HTR-8/SVneo (cell line): ENCODE data around the gene TAGLN3.
"Not testable (repeated sequence)": the region's sequence is repeated elsewhere in the genome, so short reads cannot be mapped to it uniquely, and the experiment has no call there.

Experiments
- DNase-seq: peaks from one replicate; pipeline ENCODE4 v3.0.0; 2011; ENCODE audit warnings: low spot score, mixed read lengths; ENCODE audit not compliant: insufficient read length
- FAIRE-seq: peaks from 2 replicates; lab custom pipeline; 2011; peaks lifted over from hg19 to GRCh38; lab: Jason Lieb, UNC

The TAGLN3 gene

GRCh38 chr3:112004669-112005068 is 5.9 kb downstream of the TAGLN3 start:
- DNase-seq = no peak
- no peak for FAIRE-seq

GRCh38 chr3:112005091-112005672 is 6.5 kb downstream of the TAGLN3 start:
- FAIRE-seq (no peak), DNase-seq (no peak)

- no peak for DNase-seq
- no peak for FAIRE-seq
Measured at GRCh38 chr3:112007633-112008032, 8.9 kb downstream of the TAGLN3 start.

GRCh38 chr3:112009670-112010069 is 10.9 kb downstream of the TAGLN3 start:
- FAIRE-seq (no peak), DNase-seq (no peak)

GRCh38 chr3:112010636-112011035 is 11.9 kb downstream of the TAGLN3 start:
- no peak for FAIRE-seq
- no peak for DNase-seq

- no peak for FAIRE-seq
Measured at GRCh38 chr3:112011376-112011940, 12.7 kb downstream of the TAGLN3 start.

GRCh38 chr3:112012205-112012992 is 13.7 kb downstream of the TAGLN3 start:
- FAIRE-seq = no peak
- DNase-seq = no peak

More at GRCh38 chr3:112011376-112011940, 12.7 kb downstream of the TAGLN3 start:
- no peak for DNase-seq

GRCh38 chr3:112013058-112013783 is 14.5 kb downstream of the TAGLN3 start:
- no peak for FAIRE-seq
- peak; percentile 51 for DNase-seq

- FAIRE-seq = no peak
- no peak for DNase-seq
Measured at GRCh38 chr3:112013784-112014143, 15.0 kb downstream of the TAGLN3 start.

GRCh38 chr3:112017091-112017490 is 18.4 kb downstream of the TAGLN3 start:
- DNase-seq (no peak), FAIRE-seq (no peak)

GRCh38 chr3:112018712-112019111 is 20.0 kb downstream of the TAGLN3 start:
- DNase-seq (no peak), FAIRE-seq (no peak)

GRCh38 chr3:112019716-112020115 is 21.0 kb downstream of the TAGLN3 start:
- no peak for FAIRE-seq
- no peak for DNase-seq

GRCh38 chr3:112020674-112021085 is 22.0 kb downstream of the TAGLN3 start:
- FAIRE-seq = no peak
- no peak for DNase-seq

- DNase-seq (no peak), FAIRE-seq (no peak)
Measured at GRCh38 chr3:112027142-112027541, 28.4 kb downstream of the TAGLN3 start.

GRCh38 chr3:112027826-112028225 is 29.1 kb downstream of the TAGLN3 start:
- FAIRE-seq (no peak), DNase-seq (no peak)

- DNase-seq (no peak), FAIRE-seq (no peak)
Measured at GRCh38 chr3:112030901-112031300, 32.2 kb downstream of the TAGLN3 start.

- FAIRE-seq = no peak
- no peak for DNase-seq
Measured at GRCh38 chr3:112032098-112032731, 33.5 kb downstream of the TAGLN3 start.

GRCh38 chr3:112034436-112034835 is 35.7 kb downstream of the TAGLN3 start, which contains the start of gene TMPRSS7:
Gene TMPRSS7, plus strand, starts transcription at chr3:112034736. Its CDS starts 110 bp downstream, at chr3:112034846.
- DNase-seq (no peak), FAIRE-seq (no peak)

- DNase-seq (no peak), FAIRE-seq (no peak)
Measured at GRCh38 chr3:112035241-112035640, 36.5 kb downstream of the TAGLN3 start.

GRCh38 chr3:112037194-112037593 is 38.5 kb downstream of the TAGLN3 start:
- not testable (repeated sequence) for DNase-seq, FAIRE-seq
